HG02840 (cell line): Measurements from ENCODE around the gene SNAI1.
"Not testable (repeated sequence)": the region's sequence is repeated elsewhere in the genome, so short reads cannot be mapped to it uniquely, and the experiment has no call there.

Experiments
- ATAC-seq: cut with Tn5 transposase; IDR thresholded peaks from one replicate; pipeline ENCODE4 v1.9.1; 2021; ENCODE audit warnings: mild to moderate bottlenecking, moderate library complexity, moderate number of reproducible peaks; ENCODE audit not compliant: unreplicated experiment, low FRiP score

SNAI1 gene

DNA sequence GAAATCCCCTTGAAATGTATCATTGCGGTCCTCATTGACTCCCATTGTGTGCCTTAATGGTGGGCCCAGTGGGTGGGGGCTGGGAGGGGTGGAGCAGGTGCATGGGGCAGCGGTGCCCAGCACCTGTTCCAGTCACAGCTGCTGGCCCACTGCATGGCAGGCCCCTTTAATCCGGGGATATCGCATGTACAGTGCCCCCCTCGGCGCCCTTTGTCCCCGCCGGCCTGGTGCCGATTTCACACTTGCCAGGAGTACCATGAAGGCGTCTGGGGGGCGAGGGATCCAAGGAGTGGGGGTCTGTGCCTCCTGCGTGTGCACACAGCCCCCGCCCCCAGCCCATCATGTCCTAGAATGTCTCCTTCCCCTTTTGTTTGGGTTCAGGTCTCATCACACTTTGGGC is 2.8 kb downstream of the SNAI1 start:
- no peak for ATAC-seq

DNA sequence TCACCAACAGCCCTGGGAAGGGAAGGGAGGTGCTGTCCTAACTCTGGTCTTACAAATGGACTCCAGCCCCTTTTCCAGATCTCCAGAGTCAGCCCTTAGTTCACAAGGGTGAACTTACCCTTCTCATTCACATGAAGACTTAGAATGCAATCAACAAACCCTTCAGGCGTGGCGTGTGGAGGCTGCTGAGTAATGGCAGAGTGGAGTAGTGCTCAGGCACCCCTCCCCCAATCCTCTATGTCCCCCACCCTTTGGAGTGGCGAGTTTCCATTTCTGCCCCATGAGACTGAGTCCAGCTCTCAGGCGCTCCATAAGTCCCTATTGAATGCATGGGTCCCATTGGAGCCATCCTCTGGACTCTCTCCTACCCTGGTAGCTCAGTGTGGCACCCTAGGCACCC is 3.3 kb downstream of the SNAI1 start:
- no peak for ATAC-seq

DNA sequence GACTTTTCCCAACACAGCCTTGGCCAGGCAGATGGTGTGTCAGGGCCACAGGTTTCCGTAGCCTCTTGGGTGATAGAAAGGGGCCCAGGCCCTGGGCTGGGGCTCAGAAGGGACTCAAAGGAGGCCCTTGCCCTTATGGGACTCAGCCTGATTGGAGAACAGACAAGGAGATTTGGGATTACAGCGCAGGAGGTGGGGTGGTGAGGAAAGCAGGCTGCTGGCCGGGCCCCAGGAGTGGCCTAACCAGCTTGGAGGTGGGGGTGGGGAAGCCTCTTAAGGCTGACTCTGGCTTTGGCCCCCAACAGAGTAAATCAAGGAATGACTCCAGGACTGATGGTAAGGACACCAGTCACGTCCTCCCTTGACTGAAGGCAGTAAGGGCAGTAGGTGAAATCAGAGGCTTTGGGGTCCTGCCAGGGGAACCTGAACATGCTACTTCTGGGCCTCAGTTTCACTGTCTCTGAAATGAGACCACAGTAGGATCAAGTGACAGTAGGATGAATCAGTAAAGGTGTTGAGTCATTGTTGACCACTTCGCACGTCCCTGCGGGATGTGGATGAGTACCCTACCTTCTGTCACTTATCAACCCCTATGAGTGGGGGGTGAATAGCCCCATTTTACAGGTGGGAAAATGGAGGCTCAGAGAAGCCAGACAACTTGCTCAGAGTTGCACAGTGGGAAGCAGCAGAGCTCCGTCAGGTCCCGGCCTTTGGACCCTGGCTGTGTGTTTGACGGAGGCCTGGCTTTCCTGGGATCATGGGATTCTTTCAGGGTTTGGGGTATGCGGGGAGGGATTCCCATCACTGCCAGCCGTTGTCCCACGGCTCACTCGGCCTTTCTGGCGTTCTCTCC is 4.5 kb downstream of the SNAI1 start:
- no peak for ATAC-seq

DNA sequence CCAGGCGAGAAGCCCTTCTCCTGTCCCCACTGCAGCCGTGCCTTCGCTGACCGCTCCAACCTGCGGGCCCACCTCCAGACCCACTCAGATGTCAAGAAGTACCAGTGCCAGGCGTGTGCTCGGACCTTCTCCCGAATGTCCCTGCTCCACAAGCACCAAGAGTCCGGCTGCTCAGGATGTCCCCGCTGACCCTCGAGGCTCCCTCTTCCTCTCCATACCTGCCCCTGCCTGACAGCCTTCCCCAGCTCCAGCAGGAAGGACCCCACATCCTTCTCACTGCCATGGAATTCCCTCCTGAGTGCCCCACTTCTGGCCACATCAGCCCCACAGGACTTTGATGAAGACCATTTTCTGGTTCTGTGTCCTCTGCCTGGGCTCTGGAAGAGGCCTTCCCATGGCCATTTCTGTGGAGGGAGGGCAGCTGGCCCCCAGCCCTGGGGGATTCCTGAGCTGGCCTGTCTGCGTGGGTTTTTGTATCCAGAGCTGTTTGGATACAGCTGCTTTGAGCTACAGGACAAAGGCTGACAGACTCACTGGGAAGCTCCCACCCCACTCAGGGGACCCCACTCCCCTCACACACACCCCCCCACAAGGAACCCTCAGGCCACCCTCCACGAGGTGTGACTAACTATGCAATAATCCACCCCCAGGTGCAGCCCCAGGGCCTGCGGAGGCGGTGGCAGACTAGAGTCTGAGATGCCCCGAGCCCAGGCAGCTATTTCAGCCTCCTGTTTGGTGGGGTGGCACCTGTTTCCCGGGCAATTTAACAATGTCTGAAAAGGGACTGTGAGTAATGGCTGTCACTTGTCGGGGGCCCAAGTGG is 5.3 kb downstream of the SNAI1 start:
- ATAC-seq = no peak

DNA sequence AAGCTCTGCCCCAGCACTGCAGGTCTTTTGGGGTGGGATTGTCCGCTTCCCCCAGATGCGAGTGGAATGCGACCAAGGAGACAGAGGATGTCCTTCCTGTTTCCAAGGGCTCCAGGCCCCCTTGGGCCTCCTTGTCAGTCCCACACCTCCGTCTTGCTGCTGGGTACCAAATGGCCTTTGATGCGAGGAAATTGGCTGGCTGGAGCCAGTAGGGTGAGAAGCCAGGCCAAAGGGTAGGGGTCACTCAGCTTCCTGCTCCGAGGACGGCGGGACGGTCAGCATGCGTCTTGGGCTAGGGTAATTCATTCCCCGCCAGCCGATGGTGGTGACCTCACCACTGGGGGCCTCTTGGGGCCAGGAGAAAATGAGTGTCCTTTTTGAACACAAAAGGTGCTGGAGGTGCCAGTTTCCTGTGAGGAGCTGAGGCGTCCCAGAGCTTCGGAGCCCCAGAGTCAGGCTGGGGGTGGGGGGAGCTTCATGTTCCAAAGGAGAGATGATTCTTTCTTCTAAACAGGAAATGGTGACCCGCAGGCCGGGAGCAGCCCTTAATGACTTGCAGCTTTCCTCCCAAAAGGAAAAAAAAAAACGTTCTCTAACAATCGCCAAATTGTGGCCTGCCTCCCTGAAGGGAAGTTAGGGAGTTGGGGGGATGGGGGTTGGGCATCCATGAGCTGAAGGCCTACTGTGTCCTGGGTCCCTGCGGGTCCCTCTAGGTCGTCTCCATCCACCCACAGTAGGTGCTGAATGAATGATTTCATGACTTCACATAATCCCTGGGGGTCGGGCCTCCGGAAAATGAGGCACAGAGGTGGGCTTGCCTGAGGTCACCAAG is 6.7 kb downstream of the SNAI1 start:
- ATAC-seq = no peak

DNA sequence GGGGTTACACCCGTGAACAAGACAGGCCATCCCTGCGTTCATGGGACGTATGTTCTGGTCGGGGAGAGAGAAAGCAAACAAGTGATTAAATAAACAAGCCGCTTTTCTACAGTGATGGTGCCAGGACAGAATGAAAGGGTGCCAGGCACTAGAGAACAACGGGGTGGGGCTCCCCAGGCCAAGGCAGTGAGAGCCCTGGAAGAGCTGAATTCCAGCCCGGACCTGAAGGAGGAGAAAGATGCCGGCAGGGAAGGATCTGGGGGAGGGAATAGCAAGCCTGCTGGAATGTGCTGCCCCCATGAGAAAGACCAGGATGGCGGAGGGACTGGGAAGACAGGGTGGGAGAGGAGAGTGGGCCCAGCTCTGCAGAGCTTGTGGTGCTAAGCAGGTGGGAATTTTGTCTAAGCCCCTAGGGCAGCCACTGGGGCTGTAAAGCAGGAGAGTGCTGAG is 7.5 kb downstream of the SNAI1 start:
- no peak for ATAC-seq

DNA sequence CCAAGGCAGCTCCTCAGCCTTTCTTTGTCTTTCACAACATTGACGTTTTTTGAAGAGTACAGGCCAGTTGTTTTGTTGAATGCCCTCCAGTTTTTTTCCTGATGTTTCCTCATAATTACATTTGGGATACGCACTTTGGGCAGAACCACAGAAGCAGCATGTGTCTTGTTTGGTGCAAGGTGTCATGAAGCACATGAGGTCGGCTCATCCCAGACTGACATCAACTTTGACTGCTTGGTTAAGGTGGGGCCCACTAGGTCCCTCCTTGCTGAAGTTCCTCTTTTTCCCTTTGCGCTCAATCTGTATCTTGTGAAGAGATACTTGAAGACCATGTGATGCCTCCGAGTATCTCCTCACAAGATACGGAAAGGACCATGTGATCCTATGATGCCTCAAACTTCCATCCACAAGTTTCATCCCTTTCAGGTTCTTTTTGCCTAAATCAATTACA is 10.5 kb downstream of the SNAI1 start:
- no peak for ATAC-seq

DNA sequence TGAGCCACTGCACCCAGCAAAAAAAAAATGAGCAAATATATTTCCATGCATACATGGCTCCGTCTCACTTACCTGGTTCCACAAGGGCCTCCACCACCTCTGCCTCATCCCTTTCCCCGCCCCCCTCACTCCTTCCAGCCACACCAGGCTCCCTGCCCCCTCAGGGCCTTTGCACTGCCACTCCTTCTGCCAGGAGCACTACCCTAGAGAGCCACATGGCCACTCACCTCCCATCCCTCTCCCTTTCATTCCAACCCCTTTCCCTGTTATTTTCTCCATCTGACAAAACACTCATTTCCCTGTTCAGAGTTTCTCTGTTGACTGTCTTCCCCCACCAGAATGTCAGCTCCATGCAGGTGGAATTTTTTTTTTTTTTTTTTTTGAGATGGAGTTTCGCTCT is 12.8 kb downstream of the SNAI1 start:
- ATAC-seq = no peak

DNA sequence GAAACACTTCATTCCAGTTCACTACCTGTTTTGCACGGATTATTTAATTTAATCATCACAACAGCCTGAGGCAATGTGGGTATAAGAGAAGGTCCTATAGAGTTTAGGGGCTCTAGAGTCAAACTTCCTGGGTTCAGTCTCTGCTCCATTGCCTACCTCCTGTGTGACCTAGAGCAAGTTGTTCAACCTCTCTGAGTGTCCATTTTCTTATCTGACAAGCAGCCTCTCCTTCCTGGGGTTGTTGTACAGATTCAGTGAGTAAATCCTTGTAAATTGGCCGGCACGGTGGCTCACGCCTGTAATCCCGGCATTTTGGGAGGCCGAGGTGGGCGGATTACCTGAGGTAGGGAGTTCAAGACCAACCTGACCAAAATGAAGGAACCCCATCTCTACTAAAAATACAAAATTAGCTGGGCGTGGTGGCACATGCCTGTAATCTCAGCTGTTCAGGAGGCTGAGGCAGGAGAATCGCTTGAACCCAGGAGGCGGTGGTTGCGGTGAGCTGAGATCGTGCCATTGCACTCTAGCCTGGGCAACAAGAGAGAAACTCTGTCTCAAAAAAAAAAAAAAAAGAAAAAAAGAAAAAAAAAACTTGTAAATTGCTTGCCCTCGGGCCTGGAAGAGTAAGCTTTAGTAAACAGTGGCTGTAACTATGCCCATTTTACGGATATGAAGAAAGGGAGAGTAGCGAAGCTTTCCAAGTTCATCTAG is 15.9 kb downstream of the SNAI1 start:
- ATAC-seq = not testable (repeated sequence)

DNA sequence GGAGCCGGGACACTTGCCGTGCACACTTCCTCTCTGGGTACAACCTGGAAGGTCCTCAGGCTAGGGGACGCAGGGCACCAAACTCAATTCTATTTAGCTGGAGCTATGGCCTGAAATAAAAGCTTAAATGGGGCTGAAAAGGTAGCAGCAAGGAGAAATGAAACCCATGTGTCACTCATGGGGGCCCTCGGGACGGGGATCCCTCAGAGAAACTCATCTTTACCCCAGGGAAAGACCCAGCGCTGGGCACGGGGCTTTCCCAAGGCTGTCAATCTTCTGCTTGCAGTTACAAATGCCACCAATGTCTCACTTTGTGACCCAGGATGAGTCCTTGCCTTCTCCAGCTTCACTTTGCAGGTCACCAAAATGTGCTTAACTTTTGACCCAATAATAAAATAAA is 16.5 kb downstream of the SNAI1 start:
- peak; percentile 55 for ATAC-seq

DNA sequence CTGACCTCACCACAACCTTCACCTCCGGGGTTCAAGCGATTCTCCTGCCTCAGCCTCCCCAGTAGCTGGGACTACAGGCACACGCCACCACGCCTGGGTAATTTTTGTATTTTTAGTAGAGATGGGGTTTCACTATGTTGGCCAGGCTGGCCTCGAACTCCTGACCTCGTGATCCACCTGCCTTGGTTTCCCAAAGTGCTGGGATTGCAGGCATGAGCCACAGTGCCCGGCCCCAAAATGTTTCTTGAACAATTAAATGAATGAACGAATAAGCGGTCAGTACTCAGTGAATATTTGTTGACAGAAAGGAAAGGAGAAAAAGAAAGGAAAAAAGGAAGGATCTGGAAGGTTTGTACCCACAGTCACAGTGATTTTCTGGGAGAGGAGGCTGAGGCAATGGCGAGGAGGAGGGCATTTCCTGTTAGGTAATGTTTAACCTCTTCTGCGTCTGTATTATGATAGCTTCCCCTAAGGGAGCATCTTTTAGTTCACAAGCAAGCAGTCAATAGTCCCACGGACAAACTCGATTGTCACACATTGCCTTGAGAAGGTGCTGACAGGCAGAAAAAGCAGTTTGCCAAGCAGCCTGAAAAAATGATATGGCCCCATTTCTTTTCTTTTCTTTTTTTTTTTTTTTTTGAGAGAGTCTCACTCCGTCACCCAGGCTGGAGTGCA is 17.9 kb downstream of the SNAI1 start:
- ATAC-seq = not testable (repeated sequence)

DNA sequence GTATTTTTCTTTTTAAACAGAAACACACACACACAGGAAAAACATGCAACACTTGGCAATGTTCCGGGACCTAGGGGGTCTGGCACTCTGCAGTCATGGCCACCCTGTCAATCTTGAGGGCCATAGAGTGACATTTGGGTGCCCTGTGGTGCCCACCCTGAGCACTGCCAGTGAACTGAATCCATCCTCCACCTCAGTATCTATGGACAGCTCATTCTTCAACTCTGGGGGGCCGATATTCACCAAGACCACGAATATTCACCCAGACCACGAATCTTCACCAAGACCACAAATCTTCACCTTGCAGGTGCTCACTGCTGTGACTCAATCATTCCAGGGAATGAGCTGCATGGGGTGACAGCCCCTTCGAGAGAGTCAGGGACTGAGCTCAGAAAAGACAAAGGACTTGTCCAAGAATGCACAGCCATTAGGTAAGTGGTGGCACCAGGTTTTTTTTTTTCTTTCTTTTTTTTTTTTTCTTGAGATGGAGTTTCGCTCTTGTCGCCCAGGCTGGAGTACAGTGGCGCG is 19.1 kb downstream of the SNAI1 start:
- ATAC-seq = no peak

DNA sequence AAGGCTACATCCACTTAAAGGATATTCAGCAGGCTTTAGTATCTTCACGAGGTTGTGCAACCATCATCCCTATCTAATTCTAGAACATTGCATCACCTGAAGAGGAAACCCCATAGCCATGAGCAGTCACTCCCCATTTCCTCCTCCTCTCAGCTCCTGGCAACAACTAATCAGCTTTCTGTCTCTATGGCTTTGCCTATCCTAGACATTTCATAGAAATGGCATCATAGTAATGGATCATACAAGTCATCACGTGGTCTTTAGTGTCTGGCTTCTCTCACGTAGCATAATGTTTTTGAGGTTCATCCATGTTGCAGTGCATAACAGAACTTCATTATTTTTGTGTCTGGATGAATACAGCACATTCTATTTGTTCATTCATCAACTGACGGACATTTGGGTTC is 20.5 kb downstream of the SNAI1 start:
- no peak for ATAC-seq

DNA sequence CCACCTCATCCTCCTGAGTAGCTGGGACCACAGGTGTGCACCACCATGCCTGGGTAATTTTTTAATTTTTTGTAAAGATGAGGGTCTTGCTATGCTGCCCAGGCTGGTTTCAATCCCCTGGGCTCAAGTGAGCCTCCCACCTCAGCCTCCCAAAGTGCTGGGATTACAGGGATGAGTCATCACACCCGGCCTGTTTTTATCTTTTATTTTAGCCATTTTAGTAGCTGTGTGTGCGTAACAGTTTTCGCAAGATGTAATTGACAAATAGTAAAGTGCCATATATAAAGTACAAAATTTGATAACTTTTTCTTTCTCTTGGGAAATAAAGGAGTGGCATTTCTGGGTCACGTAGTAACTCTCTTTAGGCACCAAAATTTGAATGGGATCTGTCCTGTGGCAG is 21.4 kb downstream of the SNAI1 start:
- ATAC-seq = no peak

DNA sequence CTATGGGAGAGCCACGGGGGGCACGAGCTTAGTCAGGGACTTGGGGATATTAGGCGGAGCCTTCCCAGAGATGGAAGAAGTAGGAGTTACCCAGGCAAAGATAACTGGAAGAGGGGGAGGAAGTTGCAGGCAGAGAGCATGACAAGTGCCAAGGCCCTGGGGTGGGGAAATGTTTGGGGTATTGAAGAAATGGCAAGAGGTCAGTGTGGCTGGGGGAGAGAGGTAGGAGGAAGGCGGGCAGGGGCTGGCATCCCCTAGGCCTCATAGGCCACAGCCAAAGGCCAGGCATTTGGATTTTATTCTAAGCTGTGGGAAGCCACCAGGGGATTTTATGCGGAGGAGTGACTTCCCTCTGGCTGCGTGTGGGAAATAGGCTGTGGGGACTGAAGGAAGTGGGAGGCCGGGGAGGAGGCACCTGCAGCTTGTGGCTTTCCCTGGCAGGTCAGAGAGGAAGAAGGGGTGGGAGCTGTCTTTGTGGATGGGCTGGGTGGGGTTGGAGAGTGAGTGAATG is 22.7 kb downstream of the SNAI1 start:
- no peak for ATAC-seq

DNA sequence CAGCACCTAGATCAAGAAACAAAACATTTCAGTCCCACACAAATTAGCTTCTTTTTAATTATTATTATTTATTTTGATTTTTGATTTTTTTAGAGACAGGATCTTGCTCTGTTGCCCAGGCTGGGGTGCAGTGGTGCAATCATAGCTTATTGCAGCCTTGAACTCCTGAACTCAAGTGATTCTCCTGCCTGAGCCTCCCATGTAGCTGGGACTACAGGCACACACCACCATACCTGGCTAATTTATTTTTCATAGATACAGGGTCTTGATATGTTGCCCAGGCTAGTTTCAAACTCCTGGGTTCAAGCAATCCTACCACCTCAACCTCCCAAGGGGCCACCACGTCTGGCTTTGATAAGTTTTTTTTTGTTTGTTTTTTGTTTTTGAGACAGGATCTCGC is 24.6 kb downstream of the SNAI1 start:
- no peak for ATAC-seq

DNA sequence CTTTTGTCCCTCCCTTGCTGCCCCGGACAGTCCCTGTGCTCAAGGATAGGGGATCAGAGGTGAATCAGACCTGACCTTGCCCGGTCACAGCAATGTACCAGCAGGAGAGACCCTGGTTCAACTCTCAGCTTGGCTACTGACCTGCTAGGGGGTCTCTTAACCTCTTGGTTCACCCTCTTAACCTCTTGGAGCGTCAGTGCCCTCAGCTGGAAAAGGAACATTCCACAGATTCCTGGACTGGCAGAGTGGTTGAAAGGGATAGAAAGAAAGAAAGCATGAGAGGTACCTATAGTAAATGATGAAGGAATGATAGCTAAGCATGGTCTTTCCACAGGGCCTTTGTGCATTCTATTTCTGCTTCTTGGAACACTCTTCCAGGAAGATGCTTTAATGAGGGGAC is 25.2 kb downstream of the SNAI1 start:
- ATAC-seq = no peak

DNA sequence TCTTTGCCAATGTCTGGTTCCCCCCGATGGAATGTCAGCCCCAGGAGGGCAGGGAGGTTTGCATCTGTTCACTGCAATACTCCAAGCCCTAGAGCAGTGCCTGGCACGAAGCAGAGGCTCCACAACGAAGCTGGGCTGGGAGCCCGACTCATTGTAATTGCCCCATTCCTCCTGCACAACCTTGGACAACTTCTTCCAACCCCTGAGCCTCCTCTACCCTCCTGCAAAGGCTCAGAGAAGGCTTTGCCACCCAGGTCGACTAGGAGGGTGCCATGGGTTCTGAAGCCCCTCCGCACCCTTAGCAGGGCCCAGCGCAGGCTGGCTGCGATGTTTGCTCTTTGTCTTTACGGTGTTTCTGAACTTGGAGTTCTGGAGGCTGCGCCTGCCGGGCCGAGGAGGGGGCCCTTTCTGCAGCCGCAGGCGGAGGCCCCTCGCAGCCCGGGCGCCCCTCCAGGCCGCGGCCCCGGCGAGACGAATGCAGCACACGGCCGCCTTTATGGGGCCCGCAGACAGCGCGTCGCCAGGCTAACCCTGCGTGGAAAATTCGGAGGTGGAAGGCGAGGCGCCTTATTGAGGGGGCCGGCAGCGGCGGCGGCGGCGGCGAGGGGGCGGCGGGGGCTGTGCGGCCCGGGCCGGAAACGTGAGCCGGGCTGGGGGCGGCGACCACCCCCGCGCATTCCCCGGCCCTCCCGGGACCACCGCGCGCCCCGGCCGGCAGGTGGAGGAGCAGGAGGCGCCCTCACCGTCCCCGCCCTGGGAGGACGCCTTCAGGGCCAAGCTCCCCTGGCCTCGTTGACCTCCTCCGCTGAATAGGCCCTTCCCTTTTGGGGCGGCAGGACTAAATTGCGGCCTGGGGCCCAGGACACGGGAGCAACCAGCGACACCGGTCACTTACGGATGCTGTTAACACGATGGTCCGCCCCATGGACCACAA is 27.0 kb downstream of the SNAI1 start:
- ATAC-seq = no peak
